ENCODE data around the gene SPTBN1.

DNA sequence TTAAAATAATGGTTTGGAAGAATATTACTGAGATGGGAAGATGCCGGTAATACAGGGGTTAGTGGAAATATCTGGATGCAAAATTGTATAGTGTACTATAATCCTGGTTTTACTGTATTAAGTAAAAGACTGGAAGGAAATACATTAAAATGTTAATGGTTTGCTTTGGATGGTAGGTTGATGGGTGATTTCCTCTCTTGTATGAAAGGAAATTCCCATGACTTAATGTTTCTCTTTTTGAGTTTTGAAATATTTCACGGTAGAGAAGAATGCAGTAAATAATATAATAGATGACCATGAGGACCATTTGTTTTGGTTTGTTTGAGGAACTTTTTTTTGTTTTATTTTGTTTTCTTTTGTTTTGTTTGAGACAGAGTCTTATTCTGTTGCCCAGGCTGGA is 8.2 kb downstream of the SPTBN1 start:
- TF ChIP-seq EZH2 (IDR thresholded peaks at IDR 0.05; ENCODE audit: low read length, unreplicated experiment) (no peak), EZH2phosphoT487 (IDR thresholded peaks at IDR 0.05; ENCODE audit: borderline replicate concordance, low read length) (no peak)
- TF ChIP-seq, protein P1, sequence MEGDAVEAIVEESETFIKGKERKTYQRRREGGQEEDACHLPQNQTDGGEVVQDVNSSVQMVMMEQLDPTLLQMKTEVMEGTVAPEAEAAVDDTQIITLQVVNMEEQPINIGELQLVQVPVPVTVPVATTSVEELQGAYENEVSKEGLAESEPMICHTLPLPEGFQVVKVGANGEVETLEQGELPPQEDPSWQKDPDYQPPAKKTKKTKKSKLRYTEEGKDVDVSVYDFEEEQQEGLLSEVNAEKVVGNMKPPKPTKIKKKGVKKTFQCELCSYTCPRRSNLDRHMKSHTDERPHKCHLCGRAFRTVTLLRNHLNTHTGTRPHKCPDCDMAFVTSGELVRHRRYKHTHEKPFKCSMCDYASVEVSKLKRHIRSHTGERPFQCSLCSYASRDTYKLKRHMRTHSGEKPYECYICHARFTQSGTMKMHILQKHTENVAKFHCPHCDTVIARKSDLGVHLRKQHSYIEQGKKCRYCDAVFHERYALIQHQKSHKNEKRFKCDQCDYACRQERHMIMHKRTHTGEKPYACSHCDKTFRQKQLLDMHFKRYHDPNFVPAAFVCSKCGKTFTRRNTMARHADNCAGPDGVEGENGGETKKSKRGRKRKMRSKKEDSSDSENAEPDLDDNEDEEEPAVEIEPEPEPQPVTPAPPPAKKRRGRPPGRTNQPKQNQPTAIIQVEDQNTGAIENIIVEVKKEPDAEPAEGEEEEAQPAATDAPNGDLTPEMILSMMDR (conservative IDR thresholded peaks at IDR 0.05; ENCODE audit: low read depth, low read length), result no peak

Data from PC-3 (cell line).